Kidney (tissue), 14 donors: ENCODE results near the gene CISD1. TPM values are rescaled to one million over a fixed set of nuclear protein-coding genes. Genes with fewer than 3 reads are reported as not detected.

Source experiments
- DNase-seq, 5 donors: peaks; one replicate each; pipeline ENCODE4 v3.0.0-alpha.2; 2013 to 2020
- FAIRE-seq: peaks from 2 replicates; lab custom pipeline; 2012; peaks lifted over from hg19 to GRCh38; lab: Jason Lieb, UNC
- H3K27ac ChIP-seq, 2 donors: one replicate each; pipeline ENCODE4 v1.7.0; 2013; ENCODE audit warnings: low read depth in 2 of 2, low read length in 2 of 2, inconsistent platforms in 1 of 2
- H3K27me3 ChIP-seq: one replicate; pipeline ENCODE4 v1.7.1; 2013; ENCODE audit warnings: low read length, inconsistent platforms; ENCODE audit not compliant: control insufficient read depth, insufficient read depth
- H3K36me3 ChIP-seq, 3 donors: one replicate each; pipeline versions ENCODE4 v1.7.0 to v1.7.1; 2013; ENCODE audit warnings: low read length in 3 of 3, control low read depth in 1 of 3, inconsistent platforms in 1 of 3; ENCODE audit not compliant: insufficient read depth in 3 of 3, control insufficient read depth in 2 of 3
- H3K4me1 ChIP-seq, 3 donors: one replicate each; pipeline versions ENCODE4 v1.7.0 to v1.7.1; 2013; ENCODE audit warnings: low read length in 3 of 3, inconsistent platforms in 1 of 3, low read depth in 1 of 3; ENCODE audit not compliant: control insufficient read depth in 2 of 3, insufficient read depth in 2 of 3
- H3K4me3 ChIP-seq, 3 donors: one replicate each; pipeline versions ENCODE4 v1.7.0 to v1.8.1; 2013; ENCODE audit warnings: low read length in 3 of 3, control low read depth in 1 of 3, inconsistent platforms in 1 of 3
- H3K9ac ChIP-seq, 3 donors: one replicate each; pipeline versions ENCODE4 v1.7.0 to v1.7.1; 2013; ENCODE audit warnings: low read length in 3 of 3, control low read depth in 1 of 3, inconsistent platforms in 1 of 3
- H3K9me3 ChIP-seq, 3 donors: one replicate each; pipeline versions ENCODE4 v1.7.0 to v1.7.1; 2013; ENCODE audit warnings: low read length in 3 of 3, control low read depth in 1 of 3, inconsistent platforms in 1 of 3; ENCODE audit not compliant: control insufficient read depth in 2 of 3, insufficient read depth in 1 of 3
- CTCF ChIP-seq: IDR thresholded peaks from 3 replicates; pipeline ENCODE4 v1.5.1; 2012; ENCODE audit warnings: mild to moderate bottlenecking, moderate library complexity, borderline replicate concordance; ENCODE audit not compliant: insufficient read depth; ENCODE audit errors: extremely low read depth
- intact Hi-C: fragments of 100-400 bp; cut with DNase I; formaldehyde crosslinking; loops from one replicate; pipeline ENCODE4 v1.11.1; 2022
- polyA plus RNA-seq: library from polyadenylated mRNA; stranded (reverse); fragments of 350-450 nt; fragmentation: Illumina TruSeq; extraction: RNeasy Lipid Tissue Mini Kit (QIAGEN cat#74804); gene quantifications from one replicate; pipeline ENCODE4 v1.2.3, GENCODE V29; 2014; ENCODE audit warnings: low read depth, low replicate concordance; ENCODE audit not compliant: insufficient read depth
- total RNA-seq: library from RNA; stranded (reverse); fragmentation: NEBNext Ultra II Directional; extraction: Animal tissue kit (Norgen Biotek cat#: 25700); gene quantifications from one replicate; pipeline ENCODE4 v1.2.1, GENCODE V29; 2021
- donor health status: control.
- donor health status: control.
- donor health status: control.
- donor health status: control.
- donor health status: control.
- donor health status: DM: yes; HTN: yes; CAD: no.
- donor health status: Normal renal cell carcinoma (clear cell type).

The CISD1 gene
- total and polyA plus RNA-seq, 2 donors from 2014 or later: 38.0 to 216 TPM

- no peaks in the 10 kb centered on the region for H3K4me1 ChIP-seq
- no peak for DNase-seq
- H3K4me3 ChIP-seq: no peak overlapping the region
- H3K36me3 ChIP-seq: no peaks in the 10 kb centered on the region
- H3K27ac ChIP-seq: no peak overlapping the region
- no peak overlapping the region for H3K9ac ChIP-seq
- intact Hi-C loops: no loop called here
- no peak for FAIRE-seq
- no peaks in the 10 kb centered on the region for H3K27me3 ChIP-seq
- no peak for TF ChIP-seq CTCF
- no peaks in the 10 kb centered on the region for H3K9me3 ChIP-seq
Observed at GRCh38 chr10:58322835-58323209, 53.9 kb downstream of the CISD1 start.

GRCh38 chr10:58326967-58327381 lies 58.0 kb downstream of the CISD1 start:
- FAIRE-seq (no peak), DNase-seq (peak; percentile 15 to 73 (median 28))
- H3K4me3 ChIP-seq: peak overlapping the region in 2 of 3 donors; percentile 3 to 19
- H3K27ac ChIP-seq: no peak overlapping the region
- H3K27me3 ChIP-seq: no peaks in the 10 kb centered on the region
- no peaks in the 10 kb centered on the region for H3K36me3 ChIP-seq
- H3K4me1 ChIP-seq: no peaks in the 10 kb centered on the region
- TF ChIP-seq CTCF: no peak
- no peaks in the 10 kb centered on the region for H3K9me3 ChIP-seq
- intact Hi-C loops: no loop called here
- H3K9ac ChIP-seq: no peak overlapping the region

- Histone ChIP-seq H3K9me3 (no peaks in the 10 kb centered on the region), H3K36me3 (no peaks in the 10 kb centered on the region), H3K4me3 (no peak overlapping the region), H3K27ac (no peak overlapping the region), H3K27me3 (no peaks in the 10 kb centered on the region), H3K4me1 (no peaks in the 10 kb centered on the region), H3K9ac (no peak overlapping the region)
- DNase-seq: no peak
- intact Hi-C loops: no loop called here
- FAIRE-seq: no peak
- no peak for TF ChIP-seq CTCF
Observed at GRCh38 chr10:58328233-58328632, 59.3 kb downstream of the CISD1 start.

GRCh38 chr10:58330431-58330830 lies 61.5 kb downstream of the CISD1 start:
- no peaks in the 10 kb centered on the region for H3K27me3 ChIP-seq
- intact Hi-C loops: no loop called here
- no peaks in the 10 kb centered on the region for H3K36me3 ChIP-seq
- no peak overlapping the region for H3K27ac ChIP-seq
- no peak overlapping the region for H3K4me3 ChIP-seq
- no peak for TF ChIP-seq CTCF
- DNase-seq: no peak
- no peak overlapping the region for H3K9ac ChIP-seq
- no peaks in the 10 kb centered on the region for H3K9me3 ChIP-seq
- no peak for FAIRE-seq
- no peaks in the 10 kb centered on the region for H3K4me1 ChIP-seq
